SU-DHL-6 (cell line): Measurements from ENCODE around the gene NPFFR2.

ENCODE experiments used
- H2AFZ ChIP-seq: fragments of 200-600 bp; sonication (generic); 2 replicates; pipeline ENCODE4 v1.6.1; 2014; ENCODE audit warnings: low read depth, mild to moderate bottlenecking, moderate library complexity, mixed read lengths, antibody characterized with exemption, low read length; ENCODE audit not compliant: severe bottlenecking
- H3F3A ChIP-seq: fragments of 200-600 bp; shearing (Covaris generic); 2 replicates; pipeline ENCODE4 v1.6.0; 2016; ENCODE audit warnings: antibody characterized with exemption, mild to moderate bottlenecking; ENCODE audit not compliant: insufficient read depth
- H3K27ac ChIP-seq: fragments of 200-600 bp; sonication (generic); 2 replicates; pipeline ENCODE4 v1.5.1; 2016; ENCODE audit warnings: low read depth, mild to moderate bottlenecking, low read length, moderate library complexity, mixed read lengths
- H3K27me3 ChIP-seq: fragments of 200-600 bp; sonication (generic), shearing (Covaris generic); 2 replicates; pipeline ENCODE4 v1.6.0; 2014; ENCODE audit warnings: mild to moderate bottlenecking, low read length
- H3K36me3 ChIP-seq: fragments of 200-600 bp; sonication (generic); 2 replicates; pipeline ENCODE4 v1.6.1; 2014; ENCODE audit warnings: mild to moderate bottlenecking, low read length, mixed read lengths
- H3K4me2 ChIP-seq: fragments of 300-600, 200-600 bp; shearing (Covaris generic), sonication (generic); 2 replicates; pipeline ENCODE4 v1.6.0; 2014; ENCODE audit warnings: low read length, low read depth, mild to moderate bottlenecking; ENCODE audit not compliant: poor library complexity, severe bottlenecking
- H3K4me3 ChIP-seq: fragments of 200-600 bp; sonication (generic); 2 replicates; pipeline ENCODE4 v1.5.1; 2014; ENCODE audit warnings: antibody characterized with exemption, low read length, mild to moderate bottlenecking, mixed read lengths; ENCODE audit not compliant: insufficient read depth, poor library complexity, severe bottlenecking
- H3K79me2 ChIP-seq: fragments of 200-600 bp; sonication (generic); 2 replicates; pipeline ENCODE4 v1.6.1; 2014; ENCODE audit warnings: mild to moderate bottlenecking, low read length, moderate library complexity; ENCODE audit not compliant: insufficient read depth
- H3K9ac ChIP-seq: fragments of 200-600 bp; sonication (generic); 2 replicates; pipeline ENCODE4 v1.7.0; 2014; ENCODE audit warnings: mild to moderate bottlenecking, low read length
- H3K9me2 ChIP-seq: fragments of 200-600 bp; sonication (generic); replicated peaks from 2 replicates; pipeline ENCODE4 v1.6.1; 2014; ENCODE audit warnings: low read length; ENCODE audit not compliant: insufficient read depth
- H3K9me3 ChIP-seq: fragments of 200-600 bp; sonication (generic); 2 replicates; pipeline ENCODE4 v1.6.1; 2014; ENCODE audit warnings: low read length, mixed read lengths; ENCODE audit not compliant: insufficient read depth
- H4K20me1 ChIP-seq: fragments of 200-600 bp; sonication (generic); 2 replicates; pipeline ENCODE4 v1.6.1; 2014; ENCODE audit warnings: low read depth, mild to moderate bottlenecking, antibody characterized with exemption, low read length, moderate library complexity, mixed read lengths
- CTCF ChIP-seq: fragments of 200-600 bp; sonication (generic); IDR thresholded peaks from one replicate; pipeline ENCODE4 v1.5.1; 2017; ENCODE audit warnings: antibody characterized with exemption, mild to moderate bottlenecking, low read length, moderate library complexity; ENCODE audit not compliant: insufficient read depth, poor library complexity, severe bottlenecking
- EZH2phosphoT487 ChIP-seq: fragments of 200-600 bp; sonication (generic), shearing (Covaris generic); conservative IDR thresholded peaks from 2 replicates; pipeline ENCODE4 v1.6.1; 2018; ENCODE audit warnings: mild to moderate bottlenecking, antibody characterized with exemption, low read length, moderate library complexity, mixed read lengths

The NPFFR2 gene

DNA sequence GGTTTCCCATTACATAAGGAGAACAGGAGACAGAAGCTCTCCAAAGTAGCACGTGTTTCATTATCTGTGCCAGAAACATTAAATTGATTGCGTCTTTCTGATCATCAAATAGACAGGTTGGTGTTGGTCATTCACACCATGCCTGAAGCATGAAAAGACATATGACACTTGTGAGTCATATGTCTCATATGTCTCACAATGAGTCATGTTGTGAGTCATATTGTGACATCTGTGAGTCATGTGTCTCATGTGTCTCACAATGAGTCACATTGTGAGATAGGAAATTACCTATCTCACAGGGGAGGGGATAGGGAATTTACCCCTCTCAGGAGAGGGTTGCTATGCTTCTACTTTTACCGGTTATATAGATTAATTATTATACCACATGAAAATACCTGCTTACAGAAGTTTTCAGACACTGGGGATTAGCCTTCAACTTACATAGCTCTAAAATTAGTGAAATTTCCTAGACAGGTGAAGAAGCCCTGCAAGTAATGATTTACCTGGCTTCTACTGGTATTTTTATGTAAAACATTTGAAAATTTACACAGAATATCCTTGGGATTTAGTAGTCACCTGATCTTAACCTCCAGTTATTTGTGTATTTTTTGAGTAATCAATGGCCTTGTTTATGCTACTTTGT lies 80.8 kb downstream of the NPFFR2 start:
- H2AFZ ChIP-seq: no peak overlapping the region
- H3K27me3 ChIP-seq: no peaks in the 10 kb centered on the region
- no peak overlapping the region for H3K4me3 ChIP-seq
- H3K27ac ChIP-seq: no peak overlapping the region
- no peak overlapping the region for H3K4me2 ChIP-seq
- no peaks in the 10 kb centered on the region for H4K20me1 ChIP-seq
- no peaks in the 10 kb centered on the region for H3K9me3 ChIP-seq
- no peaks in the 10 kb centered on the region for H3K79me2 ChIP-seq
- no peaks in the 10 kb centered on the region for H3F3A ChIP-seq
- H3K36me3 ChIP-seq: no peaks in the 10 kb centered on the region
- no peaks in the 10 kb centered on the region for H3K9me2 ChIP-seq
- no peak overlapping the region for H3K9ac ChIP-seq
- TF ChIP-seq CTCF (no peak), EZH2phosphoT487 (no peak)

DNA sequence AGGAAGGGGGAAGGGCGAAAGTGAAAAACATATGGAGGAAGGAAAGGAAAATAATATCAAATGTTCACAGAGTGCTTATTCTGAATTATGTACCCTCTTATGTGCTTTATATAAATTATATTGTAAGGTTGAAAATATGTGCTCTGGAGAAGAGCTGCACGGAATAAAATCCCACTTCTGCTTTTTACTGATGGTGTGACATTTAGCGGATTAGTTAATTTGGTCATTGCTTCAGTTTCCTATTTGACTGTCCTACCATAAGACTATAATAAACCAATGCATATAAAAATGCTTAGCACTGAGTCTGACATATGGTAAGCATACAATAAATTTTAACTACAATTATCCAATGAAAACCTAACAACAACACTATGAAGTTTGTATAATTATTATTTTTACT lies 86.2 kb downstream of the NPFFR2 start:
- Histone ChIP-seq H3F3A (no peaks in the 10 kb centered on the region), H3K9me3 (no peaks in the 10 kb centered on the region), H3K27me3 (no peaks in the 10 kb centered on the region), H3K79me2 (no peaks in the 10 kb centered on the region), H3K9me2 (no peaks in the 10 kb centered on the region), H2AFZ (no peak overlapping the region), H3K4me2 (no peak overlapping the region), H4K20me1 (no peaks in the 10 kb centered on the region), H3K27ac (no peak overlapping the region), H3K4me3 (no peak overlapping the region), H3K36me3 (no peaks in the 10 kb centered on the region), H3K9ac (no peak overlapping the region)
- TF ChIP-seq EZH2phosphoT487 (no peak), CTCF (no peak)

- Histone ChIP-seq H3K27ac (no peak overlapping the region), H3K36me3 (no peaks in the 10 kb centered on the region), H3K9ac (no peak overlapping the region), H3K9me2 (no peaks in the 10 kb centered on the region), H3K4me3 (no peak overlapping the region), H4K20me1 (no peaks in the 10 kb centered on the region), H3K79me2 (no peaks in the 10 kb centered on the region), H3F3A (no peaks in the 10 kb centered on the region), H3K4me2 (no peak overlapping the region), H3K9me3 (no peaks in the 10 kb centered on the region), H2AFZ (no peak overlapping the region), H3K27me3 (no peaks in the 10 kb centered on the region)
- no peak for TF ChIP-seq CTCF
- no peak for TF ChIP-seq EZH2phosphoT487
Observed at GRCh38 chr4:72119946-72120345, 88.1 kb downstream of the NPFFR2 start.
